MM.1S (cell line): Measurements from ENCODE around the gene ARHGEF5.

Source experiments
- DNase-seq: peaks from one replicate; pipeline ENCODE4 v3.0.0-alpha.2; 2015
- H2AFZ ChIP-seq: fragments of 300-600 bp; sonication (generic); 2 replicates; pipeline ENCODE4 v1.6.0; 2016; ENCODE audit warnings: antibody characterized with exemption, low read length
- H3F3A ChIP-seq: fragments of 300-600 bp; sonication (generic); 2 replicates; pipeline ENCODE4 v1.6.1; 2016; ENCODE audit warnings: mild to moderate bottlenecking, antibody characterized with exemption, low read length, moderate library complexity, mixed read lengths; ENCODE audit not compliant: insufficient read depth
- H3K27ac ChIP-seq: fragments of 300-600 bp; sonication (generic); 2 replicates; pipeline ENCODE4 v1.5.1; 2016; ENCODE audit warnings: mild to moderate bottlenecking, low read length
- H3K27me3 ChIP-seq: fragments of 300-600 bp; sonication (generic); replicated peaks from 2 replicates; pipeline ENCODE4 v1.6.0; 2016; ENCODE audit warnings: low read length; ENCODE audit not compliant: insufficient read depth
- H3K36me3 ChIP-seq: fragments of 300-600 bp; sonication (generic); replicated peaks from 2 replicates; pipeline ENCODE4 v1.6.1; 2016; ENCODE audit warnings: mild to moderate bottlenecking, low read length, mixed read lengths; ENCODE audit not compliant: insufficient read depth
- H3K4me1 ChIP-seq: fragments of 300-600 bp; sonication (generic); 2 replicates; pipeline ENCODE4 v1.6.1; 2016; ENCODE audit warnings: low read length, mixed read lengths
- H3K4me2 ChIP-seq: fragments of 300-600 bp; sonication (generic); 2 replicates; pipeline ENCODE4 v1.6.0; 2016; ENCODE audit warnings: low read depth, low read length
- H3K4me3 ChIP-seq: fragments of 300-600 bp; sonication (generic); 2 replicates; pipeline ENCODE4 v1.5.1; 2016; ENCODE audit warnings: low read length, mixed read lengths
- H3K79me2 ChIP-seq: fragments of 300-600 bp; sonication (generic); 2 replicates; pipeline ENCODE4 v1.6.1; 2016; ENCODE audit warnings: mixed run types, low read length, mixed read lengths
- H3K9ac ChIP-seq: fragments of 300-600 bp; sonication (generic); 2 replicates; pipeline ENCODE4 v1.6.1; 2016; ENCODE audit warnings: low read length, mixed read lengths
- H3K9me2 ChIP-seq: fragments of 300-600 bp; sonication (generic); replicated peaks from 2 replicates; pipeline ENCODE4 v1.6.1; 2016; ENCODE audit warnings: mild to moderate bottlenecking, low read length, mixed read lengths; ENCODE audit not compliant: insufficient read depth
- H3K9me3 ChIP-seq: fragments of 300-600 bp; sonication (generic); replicated peaks from 2 replicates; pipeline ENCODE4 v1.6.1; 2016; ENCODE audit warnings: mild to moderate bottlenecking, low read length, mixed read lengths; ENCODE audit not compliant: insufficient read depth
- H4K20me1 ChIP-seq: fragments of 300-600 bp; sonication (generic); 2 replicates; pipeline ENCODE4 v1.6.1; 2016; ENCODE audit warnings: mild to moderate bottlenecking, low read length, moderate library complexity, mixed read lengths; ENCODE audit not compliant: insufficient read depth
- EZH2 ChIP-seq: fragments of 300-600 bp; sonication (generic); optimal IDR thresholded peaks from 2 replicates; pipeline ENCODE3; 2017; ENCODE audit warnings: low read depth, mild to moderate bottlenecking, antibody characterized with exemption, low read length, mixed read lengths
- EZH2phosphoT487 ChIP-seq: fragments of 300-600 bp; sonication (generic); IDR thresholded peaks from 2 replicates; pipeline ENCODE4 v1.6.1; 2018; ENCODE audit warnings: antibody characterized with exemption, low read length
- TF ChIP-seq, protein P1 (sequence below): fragments of 300-600 bp; sonication (generic); IDR thresholded peaks from 2 replicates; pipeline ENCODE4 v1.5.1; 2016; ENCODE audit warnings: antibody characterized with exemption, low read length, mixed read lengths

Gene ARHGEF5

DNA sequence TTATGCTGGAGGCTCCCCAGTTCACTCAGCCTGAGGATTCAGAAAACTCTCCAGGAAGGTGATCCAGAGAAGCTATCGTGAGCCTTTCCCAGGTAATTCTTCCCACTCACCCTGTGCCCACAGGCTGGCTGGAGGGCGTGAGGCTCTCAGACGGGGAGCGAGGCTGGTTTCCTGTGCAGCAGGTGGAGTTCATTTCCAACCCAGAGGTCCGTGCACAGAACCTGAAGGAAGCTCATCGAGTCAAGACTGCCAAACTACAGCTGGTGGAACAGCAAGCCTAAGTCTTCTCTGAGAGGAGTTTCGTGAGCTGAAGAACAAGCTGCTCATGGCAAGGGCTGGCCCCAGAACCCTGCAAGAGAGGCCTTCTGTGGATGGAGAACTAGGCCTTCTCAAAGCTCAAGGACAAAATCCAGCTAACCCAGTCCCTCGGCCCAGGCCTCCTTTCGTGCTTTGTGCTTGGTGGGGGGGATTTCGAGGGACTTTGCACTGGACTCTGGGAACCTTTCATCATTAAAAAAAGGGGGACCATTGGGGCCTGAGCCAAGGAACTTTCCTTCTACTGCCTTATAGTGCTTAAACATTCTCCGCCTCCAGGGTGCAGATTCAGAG is 24.7 kb downstream of the ARHGEF5 start:
- Histone ChIP-seq H3K9me3 (no peaks in the 10 kb centered on the region), H3K9me2 (no peaks in the 10 kb centered on the region), H2AFZ (no peak overlapping the region), H3F3A (no peaks in the 10 kb centered on the region), H3K27ac (no peak overlapping the region), H3K4me3 (no peak overlapping the region), H3K9ac (no peak overlapping the region), H3K4me2 (no peak overlapping the region), H3K4me1 (no peaks in the 10 kb centered on the region), H3K27me3 (no peaks in the 10 kb centered on the region), H3K36me3 (no peaks in the 10 kb centered on the region), H4K20me1 (no peaks in the 10 kb centered on the region), H3K79me2 (no peaks in the 10 kb centered on the region)
- DNase-seq, result no peak
- TF ChIP-seq EZH2 (no peak), EZH2phosphoT487 (no peak)
- TF ChIP-seq, protein P1, sequence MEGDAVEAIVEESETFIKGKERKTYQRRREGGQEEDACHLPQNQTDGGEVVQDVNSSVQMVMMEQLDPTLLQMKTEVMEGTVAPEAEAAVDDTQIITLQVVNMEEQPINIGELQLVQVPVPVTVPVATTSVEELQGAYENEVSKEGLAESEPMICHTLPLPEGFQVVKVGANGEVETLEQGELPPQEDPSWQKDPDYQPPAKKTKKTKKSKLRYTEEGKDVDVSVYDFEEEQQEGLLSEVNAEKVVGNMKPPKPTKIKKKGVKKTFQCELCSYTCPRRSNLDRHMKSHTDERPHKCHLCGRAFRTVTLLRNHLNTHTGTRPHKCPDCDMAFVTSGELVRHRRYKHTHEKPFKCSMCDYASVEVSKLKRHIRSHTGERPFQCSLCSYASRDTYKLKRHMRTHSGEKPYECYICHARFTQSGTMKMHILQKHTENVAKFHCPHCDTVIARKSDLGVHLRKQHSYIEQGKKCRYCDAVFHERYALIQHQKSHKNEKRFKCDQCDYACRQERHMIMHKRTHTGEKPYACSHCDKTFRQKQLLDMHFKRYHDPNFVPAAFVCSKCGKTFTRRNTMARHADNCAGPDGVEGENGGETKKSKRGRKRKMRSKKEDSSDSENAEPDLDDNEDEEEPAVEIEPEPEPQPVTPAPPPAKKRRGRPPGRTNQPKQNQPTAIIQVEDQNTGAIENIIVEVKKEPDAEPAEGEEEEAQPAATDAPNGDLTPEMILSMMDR, result no peak

DNA sequence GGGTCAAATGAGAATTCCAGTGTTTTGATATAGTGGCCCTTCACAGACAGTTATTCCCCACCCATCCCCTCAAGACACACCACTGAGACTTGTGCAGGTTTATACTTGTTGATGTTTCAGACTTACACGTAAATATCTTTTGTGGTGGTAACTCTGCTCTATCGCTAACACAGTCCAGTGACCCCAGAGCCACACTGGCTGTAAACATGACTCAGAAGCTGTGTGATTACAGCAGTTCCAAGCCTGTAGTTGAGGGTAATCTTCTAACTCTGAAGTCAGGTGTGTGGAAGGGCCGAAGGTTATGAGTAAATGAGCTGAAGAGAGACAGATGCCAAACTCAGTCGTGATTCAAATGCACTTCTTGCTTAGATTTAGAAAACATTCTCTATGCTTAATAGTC is 28.9 kb downstream of the ARHGEF5 start:
- H3K4me1 ChIP-seq, result no peaks in the 10 kb centered on the region
- H3K27me3 ChIP-seq, result no peaks in the 10 kb centered on the region
- H3K9me2 ChIP-seq, result no peaks in the 10 kb centered on the region
- DNase-seq, result peak; percentile 0
- H2AFZ ChIP-seq, result no peak overlapping the region
- H3K27ac ChIP-seq, result no peak overlapping the region
- H4K20me1 ChIP-seq, result no peaks in the 10 kb centered on the region
- H3K36me3 ChIP-seq, result no peaks in the 10 kb centered on the region
- H3K4me2 ChIP-seq, result no peak overlapping the region
- no peaks in the 10 kb centered on the region for H3K79me2 ChIP-seq
- H3K4me3 ChIP-seq, result no peak overlapping the region
- no peak overlapping the region for H3K9ac ChIP-seq
- H3K9me3 ChIP-seq, result no peaks in the 10 kb centered on the region
- TF ChIP-seq, protein P1, result no peak
- TF ChIP-seq EZH2 (no peak), EZH2phosphoT487 (no peak)
- no peaks in the 10 kb centered on the region for H3F3A ChIP-seq

DNA sequence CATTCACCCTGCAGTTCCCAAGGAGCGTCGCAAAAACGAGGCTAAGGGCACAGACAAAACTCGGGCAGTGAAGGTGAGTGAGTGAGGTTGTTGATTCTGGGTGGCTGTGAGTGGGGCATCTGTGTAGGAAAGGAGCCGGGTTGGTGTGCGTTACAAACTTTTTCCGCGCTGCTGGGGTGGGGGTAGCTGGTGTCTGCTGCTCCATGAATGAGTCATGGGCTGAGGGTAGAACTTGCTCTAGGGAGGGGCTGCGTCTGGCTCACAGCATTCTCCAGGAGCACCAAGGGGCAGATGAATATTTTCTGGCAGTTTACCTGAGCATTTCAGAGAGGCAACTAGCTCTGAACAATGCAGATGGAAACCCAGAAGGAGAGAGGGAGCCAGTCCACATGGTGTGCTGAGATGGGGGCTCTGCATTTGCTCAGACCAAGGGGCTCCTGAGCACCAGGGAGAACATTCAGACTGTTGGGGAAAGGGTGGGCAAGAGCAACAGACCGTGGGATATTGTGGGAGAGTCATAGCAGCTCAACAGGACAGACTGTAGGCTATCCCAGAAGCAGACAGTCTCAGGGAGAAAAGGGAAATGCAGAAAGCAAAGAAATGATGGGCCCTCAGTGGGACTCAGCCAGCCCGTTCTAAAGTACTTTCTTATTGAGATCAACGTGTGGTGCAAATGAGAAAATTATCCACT is 29.5 kb downstream of the ARHGEF5 start:
- Histone ChIP-seq H4K20me1 (no peaks in the 10 kb centered on the region), H3K79me2 (no peaks in the 10 kb centered on the region), H3K36me3 (no peaks in the 10 kb centered on the region), H3K9me3 (no peaks in the 10 kb centered on the region), H3K4me1 (no peaks in the 10 kb centered on the region), H3K4me3 (no peak overlapping the region), H3K9me2 (no peaks in the 10 kb centered on the region), H3K27me3 (no peaks in the 10 kb centered on the region), H3F3A (no peaks in the 10 kb centered on the region), H2AFZ (no peak overlapping the region), H3K4me2 (no peak overlapping the region), H3K9ac (no peak overlapping the region), H3K27ac (no peak overlapping the region)
- peak; percentile 1 for DNase-seq
- no peak for TF ChIP-seq EZH2
- TF ChIP-seq, protein P1, result no peak
- no peak for TF ChIP-seq EZH2phosphoT487
